DND-41 (cell line): ENCODE measurements around the gene SMIM1.

Source experiments
- EZH2 ChIP-seq: IDR thresholded peaks from 3 replicates; pipeline ENCODE4 v1.6.1; 2012; ENCODE audit warnings: borderline replicate concordance, low read depth, mild to moderate bottlenecking, moderate library complexity, low read length, inconsistent platforms; ENCODE audit not compliant: severe bottlenecking
- TF ChIP-seq, protein P1 (sequence below): IDR thresholded peaks from 2 replicates; pipeline ENCODE4 v1.5.1; 2012; ENCODE audit warnings: borderline replicate concordance, low read length, moderate library complexity, mild to moderate bottlenecking; ENCODE audit not compliant: poor library complexity, severe bottlenecking; ENCODE audit errors: extremely low read depth

DNA sequence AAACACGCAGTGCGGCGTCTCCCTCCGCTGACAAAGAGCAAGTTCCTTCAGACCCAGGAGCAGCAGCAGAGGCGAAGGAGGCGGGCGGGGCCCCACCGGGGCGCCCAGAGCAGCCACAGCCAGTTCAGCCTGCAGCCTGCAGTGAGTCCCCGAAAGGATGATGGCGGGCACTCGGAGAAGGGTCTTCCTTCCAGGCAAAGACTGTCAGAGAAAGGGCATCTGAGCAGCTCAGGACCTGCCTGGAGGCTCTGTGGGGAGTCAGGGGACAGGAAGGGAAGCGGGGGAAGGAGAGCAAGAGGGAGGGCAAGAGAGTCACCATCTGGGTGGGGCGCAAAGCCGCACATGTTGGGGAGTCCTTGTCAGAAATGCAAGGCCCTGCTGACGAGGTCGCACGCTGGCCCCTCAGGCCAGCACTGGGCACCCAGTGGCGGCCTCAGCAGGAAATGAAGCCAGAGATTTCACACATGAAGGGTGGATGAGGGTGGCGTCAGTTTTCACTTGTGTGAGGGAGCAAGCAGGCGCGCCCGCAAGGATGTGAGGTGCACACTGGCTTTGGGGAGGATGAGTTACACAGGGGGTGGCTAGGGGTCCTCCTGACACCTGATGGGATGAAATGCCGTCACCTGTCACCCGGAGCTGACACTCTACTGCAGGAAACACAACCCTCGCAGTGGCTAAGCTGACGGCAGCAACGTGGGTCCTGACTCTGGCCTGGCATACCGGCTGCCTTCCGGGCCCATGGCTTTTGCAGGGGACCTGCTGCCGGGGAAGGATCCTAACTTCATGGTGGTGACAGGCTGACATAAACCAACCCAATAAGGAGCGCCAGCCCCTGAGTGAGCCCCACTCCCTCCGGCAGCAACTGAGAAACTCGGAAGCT lies 17.1 kb downstream of the SMIM1 start:
- TF ChIP-seq, protein P1, sequence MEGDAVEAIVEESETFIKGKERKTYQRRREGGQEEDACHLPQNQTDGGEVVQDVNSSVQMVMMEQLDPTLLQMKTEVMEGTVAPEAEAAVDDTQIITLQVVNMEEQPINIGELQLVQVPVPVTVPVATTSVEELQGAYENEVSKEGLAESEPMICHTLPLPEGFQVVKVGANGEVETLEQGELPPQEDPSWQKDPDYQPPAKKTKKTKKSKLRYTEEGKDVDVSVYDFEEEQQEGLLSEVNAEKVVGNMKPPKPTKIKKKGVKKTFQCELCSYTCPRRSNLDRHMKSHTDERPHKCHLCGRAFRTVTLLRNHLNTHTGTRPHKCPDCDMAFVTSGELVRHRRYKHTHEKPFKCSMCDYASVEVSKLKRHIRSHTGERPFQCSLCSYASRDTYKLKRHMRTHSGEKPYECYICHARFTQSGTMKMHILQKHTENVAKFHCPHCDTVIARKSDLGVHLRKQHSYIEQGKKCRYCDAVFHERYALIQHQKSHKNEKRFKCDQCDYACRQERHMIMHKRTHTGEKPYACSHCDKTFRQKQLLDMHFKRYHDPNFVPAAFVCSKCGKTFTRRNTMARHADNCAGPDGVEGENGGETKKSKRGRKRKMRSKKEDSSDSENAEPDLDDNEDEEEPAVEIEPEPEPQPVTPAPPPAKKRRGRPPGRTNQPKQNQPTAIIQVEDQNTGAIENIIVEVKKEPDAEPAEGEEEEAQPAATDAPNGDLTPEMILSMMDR, result no peak
- TF ChIP-seq EZH2, result no peak
